ENCODE data around the gene TSC22D2.

Gene TSC22D2

DNA sequence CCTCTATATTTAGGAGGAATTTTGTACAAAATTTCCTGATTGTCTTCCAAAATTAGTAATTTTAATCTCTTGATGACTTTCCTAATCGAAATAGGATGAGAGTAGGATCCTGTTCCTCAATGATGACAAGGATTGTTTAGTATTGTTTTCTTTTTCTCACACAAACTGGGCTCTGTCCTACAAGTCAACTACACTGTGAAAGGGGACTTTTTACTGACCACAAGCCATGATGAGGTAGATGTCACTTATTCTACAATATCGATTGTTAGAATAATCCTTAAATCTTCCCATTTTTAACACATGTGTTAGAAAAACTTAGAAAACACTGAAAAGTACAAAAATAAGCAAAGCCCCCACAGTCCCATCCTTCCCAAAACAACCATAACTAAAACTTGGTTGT, 35.8 kb upstream of the TSC22D2 start:
- TF ChIP-seq, protein P1, sequence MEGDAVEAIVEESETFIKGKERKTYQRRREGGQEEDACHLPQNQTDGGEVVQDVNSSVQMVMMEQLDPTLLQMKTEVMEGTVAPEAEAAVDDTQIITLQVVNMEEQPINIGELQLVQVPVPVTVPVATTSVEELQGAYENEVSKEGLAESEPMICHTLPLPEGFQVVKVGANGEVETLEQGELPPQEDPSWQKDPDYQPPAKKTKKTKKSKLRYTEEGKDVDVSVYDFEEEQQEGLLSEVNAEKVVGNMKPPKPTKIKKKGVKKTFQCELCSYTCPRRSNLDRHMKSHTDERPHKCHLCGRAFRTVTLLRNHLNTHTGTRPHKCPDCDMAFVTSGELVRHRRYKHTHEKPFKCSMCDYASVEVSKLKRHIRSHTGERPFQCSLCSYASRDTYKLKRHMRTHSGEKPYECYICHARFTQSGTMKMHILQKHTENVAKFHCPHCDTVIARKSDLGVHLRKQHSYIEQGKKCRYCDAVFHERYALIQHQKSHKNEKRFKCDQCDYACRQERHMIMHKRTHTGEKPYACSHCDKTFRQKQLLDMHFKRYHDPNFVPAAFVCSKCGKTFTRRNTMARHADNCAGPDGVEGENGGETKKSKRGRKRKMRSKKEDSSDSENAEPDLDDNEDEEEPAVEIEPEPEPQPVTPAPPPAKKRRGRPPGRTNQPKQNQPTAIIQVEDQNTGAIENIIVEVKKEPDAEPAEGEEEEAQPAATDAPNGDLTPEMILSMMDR (IDR thresholded peaks at IDR 0.05) = no peak
- H3K27ac ChIP-seq = peak overlapping the region; percentile 52 to 75

DNA sequence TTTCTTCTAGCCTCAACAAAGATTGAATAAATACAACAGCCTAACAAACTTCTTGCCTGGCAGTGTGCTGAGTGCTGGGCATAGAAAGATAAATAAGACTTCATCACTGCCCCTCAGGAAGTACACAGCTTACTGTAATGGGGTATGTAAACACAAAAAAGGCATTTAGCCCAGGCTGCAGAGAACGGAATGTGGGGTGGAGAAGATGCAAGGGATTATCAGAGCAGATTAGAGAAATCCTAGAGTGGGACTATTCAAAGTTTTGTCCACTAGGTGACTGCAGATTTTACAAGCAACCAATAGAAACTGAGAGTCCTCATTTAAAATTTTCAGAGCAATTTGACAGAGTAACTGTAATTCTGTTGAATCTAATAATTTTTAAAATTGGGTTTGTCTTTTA, 35.4 kb upstream of the TSC22D2 start:
- TF ChIP-seq, protein P1 (IDR thresholded peaks at IDR 0.05) = no peak
- peak overlapping the region; percentile 52 to 75 for H3K27ac ChIP-seq
- H3K4me3 ChIP-seq = no peak overlapping the region
- H3K4me1 ChIP-seq = peaks cover 0 to 35% (median 14%) of the 10 kb centered on the region in 4 donors
- H3K27me3 ChIP-seq = no peaks in the 10 kb centered on the region
- no peaks in the 10 kb centered on the region for H3K36me3 ChIP-seq
- H3K9me3 ChIP-seq = no peaks in the 10 kb centered on the region
- intact Hi-C loops (cut with DNase I; ENCODE audit: low total_unique reads) = loop anchor here (5.0 kb wide), 2 partner anchors 35 to 400 kb away; partner anchors contain the start of genes PFN2 and TSC22D2
- DNase-seq = no peak

More for the DNA sequence above, 35.8 kb upstream of the TSC22D2 start:
- intact Hi-C loops (cut with DNase I; ENCODE audit: low total_unique reads) = loop anchor here (5.0 kb wide), 2 partner anchors 35 to 400 kb away; partner anchors contain the start of genes PFN2 and TSC22D2
- peaks cover 0 to 35% (median 14%) of the 10 kb centered on the region in 4 donors for H3K4me1 ChIP-seq
- H3K27me3 ChIP-seq = no peaks in the 10 kb centered on the region
- no peaks in the 10 kb centered on the region for H3K9me3 ChIP-seq
- DNase-seq = no peak
- H3K36me3 ChIP-seq = no peaks in the 10 kb centered on the region
- H3K4me3 ChIP-seq = no peak overlapping the region

DNA sequence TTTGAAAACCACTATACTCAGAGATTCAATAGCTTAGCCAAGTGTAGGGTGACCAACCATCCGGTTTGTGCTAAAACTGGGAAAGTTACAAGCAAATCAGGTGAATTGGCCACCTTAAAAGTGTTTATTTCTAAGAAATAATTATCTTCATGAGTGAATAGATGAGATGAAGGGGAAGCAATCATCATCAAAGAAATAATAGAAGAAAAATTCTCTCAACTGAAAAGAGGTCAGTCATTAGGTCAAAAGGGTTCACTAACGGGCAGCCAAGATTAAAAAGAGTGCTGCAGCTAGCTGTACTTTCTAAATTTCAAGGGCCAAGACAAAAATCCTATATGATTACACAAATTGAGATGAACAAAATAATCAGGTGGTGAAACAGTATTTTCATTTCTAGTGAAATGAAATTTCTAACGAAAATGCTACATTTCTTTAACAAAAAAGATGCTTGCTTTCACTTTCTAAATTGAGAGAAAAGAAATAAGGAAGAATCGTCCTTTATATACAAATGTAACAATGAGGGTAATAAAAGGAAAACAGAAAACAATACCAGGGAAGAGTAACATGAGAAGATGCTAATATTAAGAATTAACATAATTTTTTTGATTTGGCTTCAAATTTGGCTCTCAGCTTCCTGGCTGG, 34.7 kb upstream of the TSC22D2 start:
- TF ChIP-seq, protein P1 (IDR thresholded peaks at IDR 0.05) = no peak
- no peak overlapping the region for H3K27ac ChIP-seq
- DNase-seq = no peak
- no peaks in the 10 kb centered on the region for H3K27me3 ChIP-seq
- H3K36me3 ChIP-seq = no peaks in the 10 kb centered on the region
- no peak overlapping the region for H3K4me3 ChIP-seq
- no peaks in the 10 kb centered on the region for H3K9me3 ChIP-seq
- peaks cover 0 to 35% (median 14%) of the 10 kb centered on the region in 4 donors for H3K4me1 ChIP-seq
- intact Hi-C loops (cut with DNase I; ENCODE audit: low total_unique reads) = loop anchor here (5.0 kb wide), 2 partner anchors 34 to 401 kb away; partner anchors contain the start of genes PFN2 and TSC22D2

DNA sequence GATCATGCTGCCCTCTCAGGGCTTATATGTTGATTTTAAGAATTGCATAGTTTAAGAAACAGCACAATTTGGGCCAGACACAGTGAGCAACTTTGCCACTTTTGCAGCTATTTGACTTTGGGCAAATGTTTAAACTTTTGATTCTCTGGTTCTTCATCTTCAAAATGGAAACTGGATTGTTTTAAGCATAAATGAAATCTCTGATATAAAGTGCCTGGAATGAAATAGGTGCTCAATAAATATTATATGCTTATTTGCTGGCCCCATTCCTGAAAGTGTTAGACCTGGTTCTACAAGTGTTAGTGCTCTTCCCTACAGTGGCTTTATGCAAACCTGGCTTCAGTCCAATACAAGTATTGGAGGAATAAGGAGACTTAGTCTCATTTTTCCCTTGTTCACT, 33.1 kb upstream of the TSC22D2 start:
- no peak for DNase-seq
- Histone ChIP-seq H3K4me3 (no peak overlapping the region), H3K27ac (no peak overlapping the region), H3K4me1 (peaks cover 0 to 25% (median 8%) of the 10 kb centered on the region in 4 donors), H3K36me3 (no peaks in the 10 kb centered on the region), H3K27me3 (no peaks in the 10 kb centered on the region), H3K9me3 (no peaks in the 10 kb centered on the region)
- intact Hi-C loops (cut with DNase I; ENCODE audit: low total_unique reads) = loop anchor here (5.0 kb wide), 2 partner anchors 32 to 403 kb away; partner anchors contain the start of genes PFN2 and TSC22D2
- TF ChIP-seq, protein P1 (IDR thresholded peaks at IDR 0.05) = no peak

DNA sequence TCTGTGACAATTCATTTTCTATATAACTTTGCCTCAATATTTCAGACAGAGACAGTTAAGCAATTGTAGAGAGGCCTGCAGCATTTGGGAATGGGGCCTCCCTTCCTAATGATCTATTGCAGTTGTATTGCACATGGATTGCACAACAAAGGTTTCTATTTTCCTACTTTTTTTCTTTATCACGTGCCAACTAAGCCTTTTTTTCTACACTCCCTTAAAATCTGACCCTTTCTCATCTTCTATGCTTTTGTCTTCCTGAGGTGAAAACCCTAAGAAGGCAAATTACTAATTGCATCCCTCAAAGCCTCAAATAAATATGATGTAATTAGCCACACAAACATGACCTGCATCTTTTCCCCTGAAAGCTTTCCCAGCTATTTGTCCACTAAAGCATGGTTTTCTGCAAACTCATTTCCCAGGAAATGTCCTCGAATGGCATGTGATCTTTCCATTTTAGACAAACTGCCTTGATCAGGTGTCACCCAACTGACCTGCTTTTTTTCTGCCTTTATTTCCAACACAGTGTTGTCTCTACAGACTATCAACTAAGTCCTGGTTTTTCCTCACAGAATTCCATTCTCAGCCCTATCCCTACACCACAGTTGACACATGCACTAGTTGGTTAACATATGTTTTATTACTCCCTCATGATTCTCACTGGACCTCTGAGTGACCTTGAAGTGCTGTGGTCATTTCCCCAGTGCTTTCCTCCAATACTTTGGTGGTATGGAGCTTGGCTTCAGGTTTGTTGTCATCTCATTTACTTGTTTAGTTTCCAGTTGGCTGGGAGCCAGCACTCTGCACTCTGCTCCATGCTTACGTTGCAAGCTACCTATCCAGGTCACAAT, 31.9 kb upstream of the TSC22D2 start:
- TF ChIP-seq, protein P1 (IDR thresholded peaks at IDR 0.05) = no peak
- H3K9me3 ChIP-seq = no peaks in the 10 kb centered on the region
- no peak overlapping the region for H3K27ac ChIP-seq
- peaks cover 0 to 15% (median 3%) of the 10 kb centered on the region in 4 donors for H3K4me1 ChIP-seq
- no peaks in the 10 kb centered on the region for H3K27me3 ChIP-seq
- no peaks in the 10 kb centered on the region for H3K36me3 ChIP-seq
- intact Hi-C loops (cut with DNase I; ENCODE audit: low total_unique reads) = no loop called here
- no peak overlapping the region for H3K4me3 ChIP-seq
- peak in 1 of 2 donors; percentile 21 for DNase-seq

Data from tibial artery (tissue), 4 donors.